Fibroblast of mammary gland (primary cell): ENCODE results near the gene CRISPLD2.
"Not testable (repeated sequence)": the region's sequence is repeated elsewhere in the genome, so short reads cannot be mapped to it uniquely, and the experiment has no call there.

Experiments used
- DNase-seq: peaks from one replicate; pipeline ENCODE4 v3.0.0-alpha.2; 2010; ENCODE audit warnings: low read depth
- H3K4me3 ChIP-seq: 2 replicates; pipeline ENCODE4 v1.5.1; 2011; ENCODE audit warnings: low read depth, mild to moderate bottlenecking, low read length, moderate library complexity; ENCODE audit not compliant: control insufficient read depth
- CTCF ChIP-seq: conservative IDR thresholded peaks from 2 replicates; pipeline ENCODE4 v1.5.1; 2011; ENCODE audit warnings: low read depth, low read length, inconsistent platforms; ENCODE audit not compliant: control insufficient read depth, insufficient read depth

CRISPLD2 gene

GRCh38 chr16:84931506-84931905 is 111.7 kb downstream of the CRISPLD2 start:
- H3K4me3 ChIP-seq: no peak overlapping the region
- DNase-seq: no peak
- TF ChIP-seq CTCF: no peak

GRCh38 chr16:84932681-84933080 is 112.9 kb downstream of the CRISPLD2 start:
- no peak for DNase-seq
- no peak for TF ChIP-seq CTCF
- no peak overlapping the region for H3K4me3 ChIP-seq

- no peak for DNase-seq
- TF ChIP-seq CTCF: no peak
- no peak overlapping the region for H3K4me3 ChIP-seq
Observed at GRCh38 chr16:84933774-84934631, 114.2 kb downstream of the CRISPLD2 start.

GRCh38 chr16:84937196-84938005 is 117.6 kb downstream of the CRISPLD2 start:
- no peak overlapping the region for H3K4me3 ChIP-seq
- no peak for DNase-seq
- no peak for TF ChIP-seq CTCF

- not testable (repeated sequence) for DNase-seq, H3K4me3 ChIP-seq
Observed at GRCh38 chr16:84938616-84939015, 118.8 kb downstream of the CRISPLD2 start.

- H3K4me3 ChIP-seq: no peak overlapping the region
- TF ChIP-seq CTCF: peak; percentile 15
- DNase-seq: peak; percentile 73
Observed at GRCh38 chr16:84940670-84941551, 121.1 kb downstream of the CRISPLD2 start.
